Measurements from ENCODE around the gene STAC3. TPM values are rescaled to one million over a fixed set of nuclear protein-coding genes. Genes with fewer than 3 reads are reported as not detected.
A peak's percentile ranks its signal among the peaks of the same experiment; 100 is the strongest.

The STAC3 gene
- total and polyA plus RNA-seq, 12 donors, result 0.30 to 10.5 (median 2.5) TPM

DNA sequence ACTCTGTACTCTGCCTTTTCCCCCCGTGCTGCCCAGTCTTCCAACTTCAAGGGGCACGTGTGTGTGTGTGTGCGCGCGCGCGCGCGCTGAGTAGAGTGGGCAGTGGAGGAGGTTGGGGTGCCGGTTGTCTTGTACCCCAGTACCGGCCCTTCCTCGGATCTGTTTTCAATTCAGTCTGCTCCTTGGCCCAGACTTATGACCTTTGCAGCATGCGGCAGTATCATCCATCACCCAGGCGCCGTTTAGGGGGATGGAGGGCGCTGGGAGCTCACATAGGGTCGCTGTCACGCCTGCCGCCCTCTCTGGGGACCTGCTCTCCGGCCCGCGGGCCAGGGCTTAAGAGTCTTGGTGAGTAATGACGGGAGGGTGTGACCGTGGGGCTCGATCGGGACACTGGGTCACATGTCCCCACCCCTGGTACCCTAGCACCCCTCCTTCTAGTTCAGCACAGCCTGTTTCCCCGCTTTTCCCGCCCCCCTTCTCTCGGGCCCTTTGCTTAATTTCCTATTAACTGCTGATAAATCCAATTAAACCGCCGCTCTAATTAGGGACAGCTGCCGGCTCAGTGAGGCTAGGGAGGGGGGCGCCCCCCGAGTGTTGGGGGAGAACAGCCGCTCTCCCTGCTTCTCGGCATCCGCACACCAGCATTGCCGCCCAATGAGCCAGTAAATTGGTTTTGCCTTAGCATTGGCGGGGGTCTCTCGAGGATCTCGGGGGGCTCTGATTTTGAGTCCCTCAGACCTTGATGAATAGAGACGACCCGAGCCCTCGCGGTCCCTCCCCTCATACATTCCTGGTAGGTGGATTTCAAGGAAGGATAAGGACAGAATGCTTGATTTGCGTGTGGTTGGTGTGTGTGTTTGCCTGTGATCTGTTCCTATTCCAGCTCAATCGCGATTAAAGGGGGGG is 9.3 kb downstream of the STAC3 start:
- H3K4me1 ChIP-seq (replicated peaks in 1 of 2), result peaks cover 30 to 51% of the 10 kb centered on the region in 2 donors
- peak in 1 of 7 donors; percentile 63 for DNase-seq
- H3K4me3 ChIP-seq, result no peak overlapping the region
- peaks cover 43% of the 10 kb centered on the region for H3K27me3 ChIP-seq
- H3K27ac ChIP-seq, result no peak overlapping the region
- no peaks in the 10 kb centered on the region for H3K9me3 ChIP-seq (replicated peaks in 1 of 3)
- WGBS, 4 donors, result 10 to 18% (median 12%) methylated on average over 28 to 48 of the region's 48 CpGs
- intact Hi-C loops (cut with DNase I), result loop anchor here (2.0 to 5.0 kb wide), 2 partner anchors 29 to 34 kb away; no protein-coding TSS in a partner anchor
- H3K36me3 ChIP-seq (replicated peaks in 1 of 2), result no peaks in the 10 kb centered on the region
- TF ChIP-seq POLR2A (IDR thresholded peaks at IDR 0.05), result no peak
- TF ChIP-seq, protein P1, sequence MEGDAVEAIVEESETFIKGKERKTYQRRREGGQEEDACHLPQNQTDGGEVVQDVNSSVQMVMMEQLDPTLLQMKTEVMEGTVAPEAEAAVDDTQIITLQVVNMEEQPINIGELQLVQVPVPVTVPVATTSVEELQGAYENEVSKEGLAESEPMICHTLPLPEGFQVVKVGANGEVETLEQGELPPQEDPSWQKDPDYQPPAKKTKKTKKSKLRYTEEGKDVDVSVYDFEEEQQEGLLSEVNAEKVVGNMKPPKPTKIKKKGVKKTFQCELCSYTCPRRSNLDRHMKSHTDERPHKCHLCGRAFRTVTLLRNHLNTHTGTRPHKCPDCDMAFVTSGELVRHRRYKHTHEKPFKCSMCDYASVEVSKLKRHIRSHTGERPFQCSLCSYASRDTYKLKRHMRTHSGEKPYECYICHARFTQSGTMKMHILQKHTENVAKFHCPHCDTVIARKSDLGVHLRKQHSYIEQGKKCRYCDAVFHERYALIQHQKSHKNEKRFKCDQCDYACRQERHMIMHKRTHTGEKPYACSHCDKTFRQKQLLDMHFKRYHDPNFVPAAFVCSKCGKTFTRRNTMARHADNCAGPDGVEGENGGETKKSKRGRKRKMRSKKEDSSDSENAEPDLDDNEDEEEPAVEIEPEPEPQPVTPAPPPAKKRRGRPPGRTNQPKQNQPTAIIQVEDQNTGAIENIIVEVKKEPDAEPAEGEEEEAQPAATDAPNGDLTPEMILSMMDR (IDR thresholded peaks at IDR 0.05), result no peak

DNA sequence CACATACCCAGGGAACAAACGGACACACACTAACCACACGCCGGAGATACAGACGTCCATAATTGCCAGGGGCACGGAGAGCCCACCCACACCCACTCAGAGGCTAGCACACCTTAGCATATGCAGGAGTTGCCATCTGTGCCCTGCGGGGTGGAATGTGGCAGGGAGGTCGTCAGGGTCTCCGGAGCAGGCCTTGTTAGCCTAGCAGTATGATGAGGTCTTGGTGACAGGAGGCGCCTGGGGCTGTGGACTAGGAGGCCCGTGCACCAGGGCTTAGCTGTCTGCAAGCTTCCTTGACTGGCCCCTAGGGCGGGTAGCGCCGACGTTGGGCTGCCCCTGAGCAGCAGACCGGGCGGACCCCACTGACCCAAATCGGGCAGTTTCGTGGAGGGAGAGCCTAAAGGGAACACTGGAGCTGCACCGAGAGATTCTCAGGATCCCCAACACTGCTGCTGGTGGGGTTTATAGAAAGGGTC is 10.0 kb downstream of the STAC3 start:
- no peak overlapping the region for H3K27ac ChIP-seq
- TF ChIP-seq, protein P1 (IDR thresholded peaks at IDR 0.05), result no peak
- no peak for TF ChIP-seq POLR2A (IDR thresholded peaks at IDR 0.05)
- no peaks in the 10 kb centered on the region for H3K9me3 ChIP-seq (replicated peaks in 1 of 3)
- peak overlapping the region in 1 of 4 donors; percentile 60 for H3K4me3 ChIP-seq
- WGBS, 4 donors, result 11 to 21% (median 17%) methylated on average over 7 to 19 of the region's 19 CpGs
- H3K36me3 ChIP-seq (replicated peaks in 1 of 2), result no peaks in the 10 kb centered on the region
- peaks cover 43% of the 10 kb centered on the region for H3K27me3 ChIP-seq
- H3K4me1 ChIP-seq (replicated peaks in 1 of 2), result peaks cover 30 to 51% of the 10 kb centered on the region in 2 donors
- DNase-seq, result no peak
- intact Hi-C loops (cut with DNase I), result loop anchor here in 1 of 2 donors (5.0 kb wide), 1 partner anchor 34 kb away; no protein-coding TSS in a partner anchor

DNA sequence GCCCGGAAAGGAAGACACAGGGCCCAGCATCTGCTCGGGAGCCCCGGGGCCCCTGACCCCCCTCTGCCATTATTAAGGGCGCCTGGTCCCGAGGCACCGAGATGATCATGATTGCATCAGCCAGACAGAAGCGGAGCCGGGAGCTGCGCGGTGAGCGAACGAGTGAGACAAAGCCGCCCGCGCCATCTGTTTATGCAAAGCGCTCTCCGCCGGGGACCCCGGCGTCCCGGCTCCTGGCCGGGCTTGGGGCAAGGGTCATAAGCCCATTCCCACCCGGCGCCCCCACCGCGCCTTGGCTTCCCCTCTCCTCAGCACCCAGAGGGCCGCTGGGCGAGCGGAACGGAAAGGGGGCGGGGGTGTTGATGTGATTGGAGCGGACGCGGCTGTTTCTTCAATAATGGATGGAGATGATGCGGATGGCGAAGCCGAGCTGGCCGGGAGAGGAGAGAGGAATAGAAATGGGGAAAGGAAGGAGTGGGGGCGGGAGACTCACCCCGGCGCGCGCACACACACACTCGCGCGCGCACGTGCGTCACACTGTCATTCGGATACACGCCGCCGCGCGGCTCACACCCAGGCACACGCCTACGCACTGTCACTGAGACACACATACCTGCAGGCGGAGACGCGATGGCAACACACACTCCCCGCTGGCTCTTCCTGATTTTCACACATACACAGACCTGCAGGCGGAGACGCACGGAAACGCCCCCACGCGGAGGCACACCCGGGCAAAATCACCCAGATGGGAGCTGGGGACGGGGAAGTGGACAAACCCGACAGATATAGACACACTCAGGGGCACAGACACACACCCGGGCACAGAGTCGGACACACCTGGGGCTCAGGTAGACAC is 10.7 kb downstream of the STAC3 start:
- DNase-seq, result peak in 2 of 7 donors; percentile 45 to 85
- peak overlapping the region in 1 of 4 donors; percentile 60 for H3K4me3 ChIP-seq
- intact Hi-C loops (cut with DNase I), result loop anchor here in 1 of 2 donors (5.0 kb wide), 1 partner anchor 33 kb away; no protein-coding TSS in a partner anchor
- no peaks in the 10 kb centered on the region for H3K9me3 ChIP-seq (replicated peaks in 1 of 3)
- H3K27ac ChIP-seq, result no peak overlapping the region
- no peaks in the 10 kb centered on the region for H3K36me3 ChIP-seq (replicated peaks in 1 of 2)
- H3K4me1 ChIP-seq (replicated peaks in 1 of 2), result peaks cover 30 to 51% of the 10 kb centered on the region in 2 donors
- peaks cover 43% of the 10 kb centered on the region for H3K27me3 ChIP-seq
- TF ChIP-seq POLR2A (IDR thresholded peaks at IDR 0.05), result no peak
- TF ChIP-seq, protein P1 (IDR thresholded peaks at IDR 0.05), result no peak
- WGBS, 4 donors, result 1% methylated on average over 17 to 72 of the region's 72 CpGs

Data from adrenal gland (tissue), 12 donors.